Right lobe of liver (tissue), 6 donors: ENCODE measurements around the gene MATK. TPM values are rescaled to one million over a fixed set of nuclear protein-coding genes. Genes with fewer than 3 reads are reported as not detected.

Experiments used
- ATAC-seq, 4 donors: fragments of 200-7000 bp; cut with Tn5 transposase; one replicate each; pipeline ENCODE4 v1.9.1; 2020; ENCODE audit warnings: mild to moderate bottlenecking in 4 of 4, moderate library complexity in 4 of 4
- DNase-seq, 3 donors: peaks; one replicate each; pipeline ENCODE4 v3.0.0-alpha.2; 2020
- H3K27ac ChIP-seq, 3 donors: fragments of 200-600 bp; one replicate each; pipeline ENCODE4 v1.8.0; 2022
- H3K27me3 ChIP-seq, 2 donors: fragments of 200-600 bp; one replicate each; pipeline ENCODE4 v1.8.0; 2022
- H3K36me3 ChIP-seq, 4 donors: fragments of 200-600 bp; sonication (generic) in 1 of 4; one replicate each; pipeline versions ENCODE4 v1.5.1 to v1.8.0; 2017 to 2022; ENCODE audit warnings: control low read depth in 1 of 4
- H3K4me1 ChIP-seq, 4 donors: fragments of 200-600 bp; sonication (generic) in 1 of 4; one replicate each; pipeline versions ENCODE4 v1.5.1 to v1.8.0; 2017 to 2022; ENCODE audit warnings: control low read depth in 1 of 4
- H3K4me3 ChIP-seq, 3 donors: fragments of 200-600 bp; one replicate each; pipeline ENCODE4 v1.8.0; 2022
- H3K9me3 ChIP-seq, 4 donors: fragments of 200-600 bp; sonication (generic) in 1 of 4; one replicate each; pipeline versions ENCODE4 v1.5.1 to v1.8.0; 2017 to 2022; ENCODE audit warnings: control low read depth in 1 of 4
- CTCF ChIP-seq, 4 donors: fragments of 200-600 bp in 3 of 4; fragments of 450-650 bp in 1 of 4; IDR thresholded peaks; one replicate each; pipeline versions ENCODE4 v1.5.1 to v1.8.0; 2016 to 2022; ENCODE audit warnings: antibody characterized with exemption in 4 of 4, mild to moderate bottlenecking in 2 of 4
- POLR2A ChIP-seq: fragments of 450-650 bp; IDR thresholded peaks from one replicate; pipeline ENCODE4 v1.6.1; 2017; ENCODE audit warnings: antibody characterized with exemption, mild to moderate bottlenecking
- WGBS: methylation state at CpG from one replicate; pipeline ENCODE4 v1.1.6; 2018; ENCODE audit warnings: low coverage, low lambda C conversion rate; ENCODE audit not compliant: insufficient coverage; ENCODE audit errors: missing lambda C conversion rate; 5-methylcytosine and 5-hydroxymethylcytosine counted together
- intact Hi-C, 2 donors: fragments of 100-400 bp; cut with DNase I; formaldehyde crosslinking; loops; one replicate each; pipeline versions ENCODE4 v1.11.2 to v1.14.1; 2022
- total RNA-seq, 6 experiments: library from RNA; depleted of rRNA in 2 of 6; stranded (reverse); fragments of >200 nt in 2 of 6; fragmentation: NEBNext Ultra II Directional in 3 of 6; extraction: Animal tissue kit (Norgen Biotek cat#: 25700) in 3 of 6; gene quantifications; one replicate each; pipeline versions ENCODE4 v1.1.0 to v1.2.4, GENCODE V29; 2016 to 2023
- donor health status: DM: no; HTN: yes; CAD: no.
- donor health status: DM: no; HTN: no; CAD: no.
- donor health status: DM: no; HTN: no; CAD: no.
- donor health status: DM: no; HTN: yes; CAD: no.
- donor health status: DM: no; HTN: yes; CAD: no.

The MATK gene
- total RNA-seq, 6 experiments from 2014 or later = 0.49 to 2.5 (median 0.90) TPM

GRCh38 chr19:3788996-3789778, 3.0 kb upstream of the MATK start:
- peak in 2 of 4 donors; percentile 21 to 29 for ATAC-seq
- H3K4me1 ChIP-seq = no peaks in the 10 kb centered on the region
- 42% methylated on average over 8 of the region's 16 CpGs for WGBS
- no peaks in the 10 kb centered on the region for H3K36me3 ChIP-seq
- H3K27ac ChIP-seq = no peak overlapping the region
- H3K4me3 ChIP-seq = no peak overlapping the region
- no peaks in the 10 kb centered on the region for H3K27me3 ChIP-seq
- no peak for DNase-seq
- TF ChIP-seq CTCF (IDR thresholded peaks at IDR 0.05) (no peak), POLR2A (no peak)
- intact Hi-C loops = loop anchor here in 1 of 2 donors (10.0 kb wide), 1 partner anchor 426 kb away; no protein-coding TSS in a partner anchor
- H3K9me3 ChIP-seq = no peaks in the 10 kb centered on the region

GRCh38 chr19:3785451-3785937, 687 bp downstream of the MATK start:
- no CpG with 5 or more reads among the region's 47 CpGs for WGBS
- intact Hi-C loops = loop anchor here in 1 of 2 donors (10.0 kb wide), 1 partner anchor 429 kb away; no protein-coding TSS in a partner anchor
- Histone ChIP-seq H3K27me3 (no peaks in the 10 kb centered on the region), H3K36me3 (no peaks in the 10 kb centered on the region), H3K27ac (no peak overlapping the region), H3K4me3 (peak overlapping the region; percentile 14 to 39 (median 26)), H3K4me1 (no peaks in the 10 kb centered on the region), H3K9me3 (peaks cover 0 to 11% (median 0%) of the 10 kb centered on the region in 4 donors)
- no peak for TF ChIP-seq CTCF (IDR thresholded peaks at IDR 0.05)
- TF ChIP-seq POLR2A = no peak
- ATAC-seq = peak in 2 of 4 donors; percentile 5 to 19
- no peak for DNase-seq

- no peak overlapping the region for H3K27ac ChIP-seq
- H3K4me3 ChIP-seq = peak overlapping the region in 1 of 3 donors; percentile 39
- WGBS = 19% methylated on average over 11 of the region's 25 CpGs
- H3K27me3 ChIP-seq = no peaks in the 10 kb centered on the region
- no peaks in the 10 kb centered on the region for H3K4me1 ChIP-seq
- no peak for DNase-seq
- ATAC-seq = peak; percentile 3 to 40 (median 19)
- no peaks in the 10 kb centered on the region for H3K36me3 ChIP-seq
- intact Hi-C loops = loop anchor here in 1 of 2 donors (10.0 kb wide), 1 partner anchor 430 kb away; no protein-coding TSS in a partner anchor
- no peak for TF ChIP-seq POLR2A
- TF ChIP-seq CTCF (IDR thresholded peaks at IDR 0.05) = no peak
- peaks cover 0 to 11% (median 0%) of the 10 kb centered on the region in 4 donors for H3K9me3 ChIP-seq
Measured at GRCh38 chr19:3784607-3785450, 1.4 kb downstream of the MATK start.
